NCI-H2196 treated with DMSO at 0.1 percent for 48 hours (cell line): ENCODE measurements around the gene SYCP2.
A peak's percentile ranks its signal among the peaks of the same experiment; 100 is the strongest.

ENCODE experiments used
- DNase-seq: peaks from one replicate; lab custom pipeline; 2025; ENCODE audit not compliant: unreplicated experiment; lab: John Stamatoyannopoulos, UW

The SYCP2 gene

DNA sequence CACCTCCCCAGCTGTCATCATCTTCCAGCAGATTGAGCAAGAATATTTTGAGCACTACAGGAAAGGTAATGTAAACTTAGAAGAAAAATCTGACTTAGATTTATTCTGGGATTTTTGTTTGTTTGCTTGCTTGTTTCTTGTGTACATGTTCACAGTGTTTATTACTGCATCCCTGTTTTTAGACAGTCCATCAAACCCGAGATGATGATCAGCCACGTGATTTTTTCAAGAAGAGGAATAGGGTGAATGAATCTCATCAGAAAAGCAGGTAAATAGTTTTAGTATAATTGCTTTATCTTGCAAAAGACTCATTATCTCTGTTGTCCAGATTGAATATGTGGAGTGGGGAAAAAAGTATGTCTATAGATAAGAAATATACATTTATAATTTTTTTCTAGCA is 8.8 kb upstream of the SYCP2 start:
- no peak for DNase-seq

DNA sequence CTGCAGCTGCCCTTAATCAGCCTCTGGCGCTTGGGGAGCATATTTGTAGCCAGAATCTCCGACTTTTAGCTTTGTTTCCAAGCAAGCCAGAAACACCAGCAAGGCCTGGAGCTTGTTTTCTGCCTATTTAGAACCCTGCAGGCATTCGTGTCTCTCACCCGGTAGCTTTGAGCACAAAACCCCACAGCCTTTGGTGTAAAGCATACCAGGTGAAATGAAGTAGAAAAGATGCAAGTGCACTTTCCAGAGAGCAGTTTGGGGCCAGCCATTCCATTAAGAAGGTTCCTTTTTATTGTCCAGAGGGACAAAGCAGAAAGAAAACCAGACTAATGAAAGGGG is 7.5 kb upstream of the SYCP2 start:
- no peak for DNase-seq

- DNase-seq = peak; percentile 85
These were observed 6.9 kb upstream of the SYCP2 start, which contains the start of the genes FAM217B and PPP1R3D for GRCh38 chr20:59940129-59940955. Gene FAM217B (plus strand): TSS chr20:59940389. CDS start chr20:59943944, 3,555 bp downstream. Gene PPP1R3D (minus strand): TSS chr20:59940305. CDS start chr20:59939931, 374 bp downstream.

DNA sequence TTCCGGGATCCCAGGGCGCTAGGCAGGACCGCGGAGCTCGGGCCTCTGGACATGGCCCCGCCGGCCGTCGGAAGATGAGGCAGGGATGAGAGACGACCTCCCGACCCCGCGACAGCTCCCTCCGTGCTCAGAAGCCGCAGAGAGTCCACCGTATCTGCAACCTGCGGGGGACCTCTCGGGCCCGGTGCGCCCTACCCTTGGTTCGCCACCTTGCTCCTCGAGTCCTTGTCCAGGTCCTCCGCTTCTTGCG is 6.4 kb upstream of the SYCP2 start:
- DNase-seq = no peak

- DNase-seq = no peak
These were observed 5.8 kb upstream of the SYCP2 start for GRCh38 chr20:59939052-59939878.

DNA sequence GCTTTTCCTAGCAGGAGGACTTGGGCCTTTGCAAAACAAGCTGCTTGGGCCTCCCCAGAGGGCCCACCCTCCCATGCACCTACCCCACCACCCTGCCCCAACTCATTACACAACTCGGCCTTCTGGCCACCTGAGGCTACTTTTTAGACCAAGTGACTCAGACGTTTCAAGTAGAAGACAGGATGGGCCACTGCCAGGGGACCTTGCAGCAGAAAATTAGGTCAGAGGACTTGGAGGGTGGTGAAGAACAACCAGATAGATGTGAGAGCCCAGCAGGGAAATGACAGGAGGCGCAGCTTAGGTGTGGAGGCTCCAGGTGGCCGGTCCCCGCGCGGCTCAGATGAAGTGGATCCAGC is 5.2 kb upstream of the SYCP2 start:
- no peak for DNase-seq

- no peak for DNase-seq
These were observed 4.8 kb upstream of the SYCP2 start for GRCh38 chr20:59938221-59938620.

GRCh38 chr20:59937150-59937549 is 3.7 kb upstream of the SYCP2 start:
- no peak for DNase-seq

- DNase-seq = no peak
These were observed 3.0 kb upstream of the SYCP2 start for GRCh38 chr20:59936409-59936808.

DNA sequence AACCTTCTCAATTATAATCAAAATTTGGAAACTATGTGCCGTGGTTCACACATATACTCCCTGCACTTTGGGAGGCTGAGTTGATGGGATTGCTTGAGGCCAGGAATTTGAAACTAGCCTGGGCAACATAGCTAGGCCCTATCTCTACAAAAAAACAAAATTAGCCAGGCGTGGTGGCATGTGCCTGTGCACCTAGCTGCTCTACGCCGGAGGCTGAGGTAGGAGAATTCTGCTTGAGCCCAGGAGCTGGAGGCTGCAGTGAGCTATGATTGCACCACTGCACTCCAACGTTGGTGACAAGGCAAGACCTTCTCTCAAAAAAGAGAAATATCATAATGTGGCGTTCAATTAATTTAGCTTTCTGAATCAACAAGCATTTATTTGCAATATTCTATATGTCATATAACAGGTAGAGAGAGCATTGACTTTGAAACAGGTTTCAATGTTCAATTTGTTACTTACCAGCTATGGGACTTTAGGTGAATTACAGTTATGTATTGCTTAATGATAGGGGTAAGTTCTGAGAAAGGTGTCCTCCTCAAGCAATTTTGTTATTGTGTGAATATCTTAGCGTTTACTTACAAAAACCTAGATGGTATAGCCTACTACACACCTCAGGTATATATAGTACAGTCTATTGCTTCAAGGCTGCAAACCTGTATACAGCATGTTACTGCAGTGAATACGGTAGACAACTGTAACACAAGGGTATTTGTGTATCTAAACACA is 2.2 kb upstream of the SYCP2 start:
- DNase-seq = no peak

GRCh38 chr20:59933849-59934585 is 580 bp upstream of the SYCP2 start:
- DNase-seq = no peak

- DNase-seq = no peak
These were observed 681 bp downstream of the SYCP2 start for GRCh38 chr20:59932616-59933295.

DNA sequence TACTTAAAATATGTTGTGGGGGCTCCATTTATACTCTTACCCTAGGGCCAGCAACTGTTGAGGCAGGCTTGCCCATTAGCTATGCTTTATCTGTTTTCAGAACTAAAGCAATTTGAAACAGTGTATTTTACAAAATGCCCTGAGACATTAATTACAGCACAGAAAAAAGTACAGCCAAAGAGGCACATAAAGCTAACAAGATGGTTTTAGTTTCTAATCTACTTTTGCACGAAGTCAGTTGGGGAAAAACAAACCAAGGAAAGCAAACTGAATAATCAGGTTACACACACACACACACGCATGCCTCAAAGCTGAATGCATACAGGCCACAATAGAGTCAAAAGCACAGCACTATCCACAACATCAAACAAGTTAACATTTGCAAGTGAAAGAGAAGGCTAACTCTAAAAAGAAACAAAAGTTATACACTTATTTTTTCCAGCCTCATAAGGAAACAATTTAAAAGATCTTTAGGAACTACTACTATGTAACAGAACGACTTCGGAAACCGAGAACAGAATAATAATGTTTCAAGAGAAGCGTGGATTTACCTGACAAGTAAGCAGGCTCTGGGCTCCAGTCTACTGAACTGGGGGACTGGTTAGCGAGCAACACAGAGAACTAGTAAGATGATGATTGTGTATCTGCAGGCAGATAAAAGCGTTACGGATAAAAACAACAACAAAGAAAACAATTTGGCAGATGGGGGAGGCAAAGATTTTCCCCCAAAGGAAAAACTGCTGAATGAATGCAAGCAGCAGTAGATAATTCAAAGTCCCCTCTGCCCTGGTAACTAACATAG is 1.7 kb downstream of the SYCP2 start:
- no peak for DNase-seq

DNA sequence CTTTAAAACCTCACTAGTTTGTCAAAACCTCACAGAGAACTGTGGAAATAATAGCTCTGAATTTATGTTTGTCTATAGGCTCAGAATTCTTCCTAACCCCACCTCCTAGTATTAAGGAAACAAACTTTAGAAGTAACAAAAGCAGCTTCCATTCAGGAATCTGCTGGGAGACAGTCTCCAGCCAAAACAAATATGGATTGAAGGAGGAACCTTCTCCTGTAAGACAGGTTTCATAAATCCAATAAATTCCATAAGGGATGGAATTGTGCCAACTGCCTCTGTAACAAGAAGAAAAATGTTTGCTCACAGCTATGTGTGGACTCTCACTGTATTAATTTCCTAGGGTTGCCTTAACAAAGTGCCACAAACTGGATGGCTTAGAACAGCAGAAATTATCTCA is 7.5 kb downstream of the SYCP2 start:
- no peak for DNase-seq

GRCh38 chr20:59925359-59925758 is 8.1 kb downstream of the SYCP2 start:
- no peak for DNase-seq

DNA sequence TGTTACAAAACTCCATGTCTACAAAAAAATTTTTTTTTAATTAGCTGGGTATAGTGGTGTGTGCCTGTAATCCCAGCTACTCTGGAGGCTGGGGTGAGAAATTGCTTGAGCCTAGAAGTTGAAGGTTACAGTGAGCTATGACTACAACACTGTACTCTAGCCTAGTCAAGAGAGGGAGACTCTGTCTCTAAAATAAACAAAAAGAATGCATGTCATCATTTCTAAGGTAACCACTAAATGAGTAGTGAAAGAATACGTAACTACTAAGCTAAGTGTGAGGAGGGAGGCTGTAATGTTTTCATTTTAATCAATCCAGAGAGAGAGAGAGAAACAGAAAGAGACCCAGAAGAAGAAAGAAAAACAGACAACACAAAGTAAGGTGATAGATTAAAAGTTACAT is 9.9 kb downstream of the SYCP2 start:
- DNase-seq = no peak

- DNase-seq = no peak
These were observed 12.5 kb downstream of the SYCP2 start for GRCh38 chr20:59920944-59921343.

- no peak for DNase-seq
These were observed 20.8 kb downstream of the SYCP2 start for GRCh38 chr20:59912609-59913008.

DNA sequence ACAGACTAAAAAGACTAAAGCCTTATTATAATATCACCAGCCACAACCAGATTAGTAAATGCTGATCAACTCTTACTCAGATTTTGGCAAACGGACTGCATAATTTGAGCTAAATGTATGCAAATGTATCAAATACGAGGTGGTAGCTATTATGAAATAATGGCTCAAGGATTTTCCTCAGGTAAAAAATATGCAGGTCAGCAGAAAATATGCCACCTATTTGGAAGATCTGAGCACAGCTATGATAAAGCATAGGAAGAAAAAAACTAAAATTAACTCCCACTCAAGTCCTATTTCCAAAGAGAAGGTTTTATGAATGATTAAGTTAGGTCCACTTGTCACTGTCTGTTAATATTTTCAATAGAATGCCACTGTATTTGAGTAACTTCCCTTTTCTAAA is 22.4 kb downstream of the SYCP2 start:
- no peak for DNase-seq

GRCh38 chr20:59908855-59909254 is 24.6 kb downstream of the SYCP2 start:
- DNase-seq = no peak
